OCI-LY3 (cell line): ENCODE results near the gene SLC6A12.

Experiments
- H2AFZ ChIP-seq: fragments of 200-600, 300-600 bp; shearing (Covaris generic); 2 replicates; pipeline ENCODE4 v1.6.0; 2014; ENCODE audit warnings: antibody characterized with exemption, low read depth, low read length
- H3K27ac ChIP-seq: fragments of 200-600, 300-600 bp; sonication (generic); 2 replicates; pipeline ENCODE4 v1.5.1; 2014; ENCODE audit warnings: mild to moderate bottlenecking, low read length, moderate library complexity, mixed read lengths
- H3K27me3 ChIP-seq: fragments of 200-600, 300-600 bp; sonication (generic); 2 replicates; pipeline ENCODE4 v1.6.1; 2014; ENCODE audit warnings: low read depth, low read length, mixed read lengths
- H3K36me3 ChIP-seq: fragments of 200-600, 300-600 bp; sonication (generic); replicated peaks from 2 replicates; pipeline ENCODE3; 2014; ENCODE audit warnings: low read depth, low read length, mixed read lengths
- H3K4me1 ChIP-seq: fragments of 300-600, 200-600 bp; sonication (generic); 2 replicates; pipeline ENCODE4 v1.6.1; 2014; ENCODE audit warnings: low read length, mixed read lengths
- H3K4me2 ChIP-seq: fragments of 200-600, 300-600 bp; sonication (generic); 2 replicates; pipeline ENCODE4 v1.6.1; 2014; ENCODE audit warnings: low read length, mixed read lengths
- H3K4me3 ChIP-seq: fragments of 300-600, 200-600 bp; sonication (generic); 2 replicates; pipeline ENCODE4 v1.5.1; 2014; ENCODE audit warnings: antibody characterized with exemption, mild to moderate bottlenecking, low read length, moderate library complexity
- H3K79me2 ChIP-seq: fragments of 300-600, 200-600 bp; shearing (Covaris generic); 2 replicates; pipeline ENCODE4 v1.6.1; 2014; ENCODE audit warnings: mild to moderate bottlenecking, low read length, mixed read lengths
- H3K9ac ChIP-seq: fragments of 300-600, 200-600 bp; shearing (Covaris generic); 2 replicates; pipeline ENCODE4 v1.6.0; 2014; ENCODE audit warnings: mild to moderate bottlenecking, low read length, moderate library complexity
- H3K9me3 ChIP-seq: fragments of 200-600, 300-600 bp; shearing (Covaris generic); 2 replicates; pipeline ENCODE4 v1.6.1; 2014; ENCODE audit warnings: low read length, mixed read lengths; ENCODE audit not compliant: insufficient read depth
- H4K20me1 ChIP-seq: fragments of 200-600, 300-600 bp; sonication (generic); 2 replicates; pipeline ENCODE4 v1.6.1; 2016; ENCODE audit warnings: low read length, mixed read lengths; ENCODE audit not compliant: insufficient read depth
- EZH2phosphoT487 ChIP-seq: fragments of 200-600 bp; shearing (Covaris generic); IDR thresholded peaks from 2 replicates; pipeline ENCODE4 v1.6.1; 2018; ENCODE audit warnings: antibody characterized with exemption, mixed run types, low read depth
- TF ChIP-seq, protein P1 (sequence below): fragments of 200-600, 300-600 bp; sonication (generic); IDR thresholded peaks from 2 replicates; pipeline ENCODE4 v1.5.1; 2014; ENCODE audit warnings: antibody characterized with exemption, low read length, low read depth

The SLC6A12 gene

GRCh38 chr12:205026-205425, 8.9 kb downstream of the SLC6A12 start:
- Histone ChIP-seq H3K79me2 (no peaks in the 10 kb centered on the region), H3K27me3 (0 out of 2 replicates have a peak, but pooled peaks cover 3% of the 10 kb centered on the region), H4K20me1 (no peaks in the 10 kb centered on the region), H3K9ac (no peak overlapping the region), H2AFZ (no peak overlapping the region), H3K4me2 (no peak overlapping the region), H3K4me1 (no peaks in the 10 kb centered on the region), H3K36me3 (no peaks in the 10 kb centered on the region), H3K4me3 (no peak overlapping the region), H3K9me3 (no peaks in the 10 kb centered on the region), H3K27ac (no peak overlapping the region)
- TF ChIP-seq, protein P1, sequence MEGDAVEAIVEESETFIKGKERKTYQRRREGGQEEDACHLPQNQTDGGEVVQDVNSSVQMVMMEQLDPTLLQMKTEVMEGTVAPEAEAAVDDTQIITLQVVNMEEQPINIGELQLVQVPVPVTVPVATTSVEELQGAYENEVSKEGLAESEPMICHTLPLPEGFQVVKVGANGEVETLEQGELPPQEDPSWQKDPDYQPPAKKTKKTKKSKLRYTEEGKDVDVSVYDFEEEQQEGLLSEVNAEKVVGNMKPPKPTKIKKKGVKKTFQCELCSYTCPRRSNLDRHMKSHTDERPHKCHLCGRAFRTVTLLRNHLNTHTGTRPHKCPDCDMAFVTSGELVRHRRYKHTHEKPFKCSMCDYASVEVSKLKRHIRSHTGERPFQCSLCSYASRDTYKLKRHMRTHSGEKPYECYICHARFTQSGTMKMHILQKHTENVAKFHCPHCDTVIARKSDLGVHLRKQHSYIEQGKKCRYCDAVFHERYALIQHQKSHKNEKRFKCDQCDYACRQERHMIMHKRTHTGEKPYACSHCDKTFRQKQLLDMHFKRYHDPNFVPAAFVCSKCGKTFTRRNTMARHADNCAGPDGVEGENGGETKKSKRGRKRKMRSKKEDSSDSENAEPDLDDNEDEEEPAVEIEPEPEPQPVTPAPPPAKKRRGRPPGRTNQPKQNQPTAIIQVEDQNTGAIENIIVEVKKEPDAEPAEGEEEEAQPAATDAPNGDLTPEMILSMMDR: no peak
- TF ChIP-seq EZH2phosphoT487: no peak

DNA sequence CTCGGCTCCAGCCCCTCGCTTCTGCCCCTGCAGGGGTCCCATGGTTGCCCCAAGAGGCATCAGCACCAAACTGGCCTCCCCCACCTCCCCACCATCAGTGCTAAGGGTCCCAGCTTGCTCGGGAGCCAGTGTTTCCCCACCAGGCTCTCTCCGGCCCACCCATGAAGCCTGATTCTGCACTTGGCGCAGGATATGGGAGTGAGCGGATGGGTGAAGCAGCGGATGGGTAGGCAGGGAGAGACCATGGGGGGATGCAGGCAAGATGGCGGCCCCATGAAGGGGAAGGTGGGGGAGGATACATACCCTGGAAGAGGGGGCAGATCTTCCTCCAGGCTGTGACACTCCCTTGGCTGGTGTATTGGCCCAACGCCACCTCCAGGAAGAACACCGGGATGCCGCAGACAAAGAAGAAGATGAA, 9.7 kb downstream of the SLC6A12 start:
- Histone ChIP-seq H2AFZ (no peak overlapping the region), H3K9me3 (no peaks in the 10 kb centered on the region), H3K9ac (no peak overlapping the region), H3K36me3 (no peaks in the 10 kb centered on the region), H3K4me1 (no peaks in the 10 kb centered on the region), H3K79me2 (no peaks in the 10 kb centered on the region), H3K4me3 (no peak overlapping the region), H3K4me2 (no peak overlapping the region), H3K27ac (no peak overlapping the region), H4K20me1 (no peaks in the 10 kb centered on the region), H3K27me3 (peaks cover 9% of the 10 kb centered on the region; the same call in 1 of the 2 replicates)
- TF ChIP-seq, protein P1: no peak

GRCh38 chr12:203462-204260, 10.3 kb downstream of the SLC6A12 start:
- H3K4me1 ChIP-seq: no peaks in the 10 kb centered on the region
- peaks cover 9% of the 10 kb centered on the region; the same call in 1 of the 2 replicates for H3K27me3 ChIP-seq
- H3K79me2 ChIP-seq: no peaks in the 10 kb centered on the region
- no peak overlapping the region for H2AFZ ChIP-seq
- no peak overlapping the region for H3K27ac ChIP-seq
- no peak overlapping the region for H3K4me2 ChIP-seq
- H3K9me3 ChIP-seq: no peaks in the 10 kb centered on the region
- no peak overlapping the region for H3K9ac ChIP-seq
- no peaks in the 10 kb centered on the region for H4K20me1 ChIP-seq
- no peak overlapping the region for H3K4me3 ChIP-seq
- no peaks in the 10 kb centered on the region for H3K36me3 ChIP-seq
- TF ChIP-seq, protein P1: no peak
- no peak for TF ChIP-seq EZH2phosphoT487

DNA sequence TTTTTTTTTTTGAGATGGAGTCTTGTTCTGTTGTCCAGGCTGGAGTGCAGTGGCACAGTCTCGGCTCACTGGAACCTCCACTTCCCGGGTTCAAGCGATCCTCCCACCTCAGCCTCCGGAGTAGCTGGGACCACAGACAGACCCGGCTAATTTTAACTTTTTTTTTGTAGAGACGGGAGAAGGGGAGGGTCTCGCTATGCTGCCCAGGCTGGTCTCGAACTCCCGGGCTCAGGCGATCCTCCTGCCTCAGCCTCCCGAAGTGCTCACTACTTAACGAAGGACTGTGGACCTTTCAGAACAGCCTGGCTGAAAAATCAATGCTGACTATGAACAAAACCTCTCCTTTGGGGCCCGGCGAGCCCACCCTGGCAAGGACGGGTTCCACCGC, 10.9 kb downstream of the SLC6A12 start:
- Histone ChIP-seq H3K9me3 (no peaks in the 10 kb centered on the region), H3K27me3 (peaks cover 9% of the 10 kb centered on the region; the same call in 1 of the 2 replicates), H3K36me3 (no peaks in the 10 kb centered on the region), H2AFZ (no peak overlapping the region), H3K4me3 (no peak overlapping the region), H3K79me2 (no peaks in the 10 kb centered on the region), H3K9ac (no peak overlapping the region), H3K4me2 (no peak overlapping the region), H3K27ac (no peak overlapping the region), H3K4me1 (no peaks in the 10 kb centered on the region), H4K20me1 (no peaks in the 10 kb centered on the region)
- no peak for TF ChIP-seq EZH2phosphoT487
- TF ChIP-seq, protein P1: no peak
